WERI-Rb-1 (cell line): ENCODE measurements around the gene PLCH1.

ENCODE experiments used
- DNase-seq: peaks from one replicate; pipeline ENCODE4 v3.0.0-alpha.2; 2020
- H3K27ac ChIP-seq: fragments of 250-450 bp; sonication (Bioruptor Pico); 2 replicates; pipeline ENCODE4 v1.5.1; 2020; ENCODE audit warnings: mild to moderate bottlenecking, moderate library complexity
- H3K27me3 ChIP-seq: fragments of 250-450 bp; sonication (Bioruptor Pico); 2 replicates; pipeline ENCODE4 v1.5.1; 2021; ENCODE audit warnings: mild to moderate bottlenecking, low read depth, moderate library complexity; ENCODE audit not compliant: insufficient read depth, severe bottlenecking
- H3K36me3 ChIP-seq: fragments of 250-450 bp; sonication (Bioruptor Pico); 2 replicates; pipeline ENCODE4 v1.5.1; 2020; ENCODE audit warnings: mild to moderate bottlenecking, moderate library complexity
- H3K4me3 ChIP-seq: 2 replicates; pipeline ENCODE4 v1.5.1; 2011; ENCODE audit warnings: low read depth, mild to moderate bottlenecking, control low read depth, low read length
- H3K9me3 ChIP-seq: fragments of 250-450 bp; sonication (Bioruptor Pico); 2 replicates; pipeline ENCODE4 v1.5.1; 2021; ENCODE audit warnings: mild to moderate bottlenecking, moderate library complexity; ENCODE audit not compliant: severe bottlenecking
- CTCF ChIP-seq: IDR thresholded peaks from 2 replicates; pipeline ENCODE4 v1.5.1; 2011; ENCODE audit warnings: low read depth, mild to moderate bottlenecking, control low read depth, inconsistent platforms, low read length

PLCH1 gene

GRCh38 chr3:155782390-155782953 lies 37.6 kb upstream of the PLCH1 start:
- no peaks in the 10 kb centered on the region for H3K36me3 ChIP-seq
- no peaks in the 10 kb centered on the region for H3K27me3 ChIP-seq
- no peak for DNase-seq
- no peak overlapping the region for H3K4me3 ChIP-seq
- no peak for TF ChIP-seq CTCF
- no peaks in the 10 kb centered on the region for H3K9me3 ChIP-seq
- H3K27ac ChIP-seq, result no peak overlapping the region

- no peak overlapping the region for H3K27ac ChIP-seq
- H3K36me3 ChIP-seq, result no peaks in the 10 kb centered on the region
- H3K4me3 ChIP-seq, result no peak overlapping the region
- DNase-seq, result no peak
- no peaks in the 10 kb centered on the region for H3K27me3 ChIP-seq
- no peak for TF ChIP-seq CTCF
- no peaks in the 10 kb centered on the region for H3K9me3 ChIP-seq
Measured at GRCh38 chr3:155780291-155780690, 35.4 kb upstream of the PLCH1 start.

- Histone ChIP-seq H3K36me3 (no peaks in the 10 kb centered on the region), H3K9me3 (no peaks in the 10 kb centered on the region), H3K27me3 (no peaks in the 10 kb centered on the region), H3K27ac (no peak overlapping the region), H3K4me3 (no peak overlapping the region)
- DNase-seq, result no peak
- TF ChIP-seq CTCF, result no peak
Measured at GRCh38 chr3:155778462-155778861, 33.6 kb upstream of the PLCH1 start.

GRCh38 chr3:155772801-155773200 lies 27.9 kb upstream of the PLCH1 start:
- no peak for DNase-seq
- H3K9me3 ChIP-seq, result peaks cover 6% of the 10 kb centered on the region
- no peak overlapping the region for H3K27ac ChIP-seq
- no peak for TF ChIP-seq CTCF
- no peak overlapping the region for H3K4me3 ChIP-seq
- H3K27me3 ChIP-seq, result no peaks in the 10 kb centered on the region
- no peaks in the 10 kb centered on the region for H3K36me3 ChIP-seq

- DNase-seq, result no peak
- TF ChIP-seq CTCF, result no peak
- no peaks in the 10 kb centered on the region for H3K27me3 ChIP-seq
Measured at GRCh38 chr3:155771126-155771525, 26.3 kb upstream of the PLCH1 start.

GRCh38 chr3:155766206-155766605 lies 21.3 kb upstream of the PLCH1 start:
- no peaks in the 10 kb centered on the region for H3K27me3 ChIP-seq
- no peak overlapping the region for H3K27ac ChIP-seq
- H3K9me3 ChIP-seq, result peaks cover 6% of the 10 kb centered on the region
- H3K4me3 ChIP-seq, result no peak overlapping the region
- no peak for TF ChIP-seq CTCF
- no peaks in the 10 kb centered on the region for H3K36me3 ChIP-seq
- DNase-seq, result no peak

More at GRCh38 chr3:155771126-155771525, 26.3 kb upstream of the PLCH1 start:
- no peaks in the 10 kb centered on the region for H3K36me3 ChIP-seq
- H3K27ac ChIP-seq, result no peak overlapping the region
- H3K4me3 ChIP-seq, result no peak overlapping the region
- peaks cover 6% of the 10 kb centered on the region for H3K9me3 ChIP-seq
